Ovary (tissue), 3 donors: ENCODE data around the gene TSHZ2.

ENCODE experiments used
- EP300 ChIP-seq: sonication (generic); formaldehyde crosslinking; IDR thresholded peaks from one replicate; pipeline ENCODE4 v1.6.1; 2017; ENCODE audit warnings: antibody characterized with exemption
- POLR2A ChIP-seq: fragments of 450-650 bp; IDR thresholded peaks from one replicate; pipeline ENCODE4 v1.6.1; 2017; ENCODE audit warnings: antibody characterized with exemption, mild to moderate bottlenecking, moderate library complexity
- TF ChIP-seq, protein P1 (sequence below), 3 donors: fragments of 450-650 bp in 2 of 3; fragments of 200-600 bp in 1 of 3; IDR thresholded peaks; one replicate each; pipeline versions ENCODE4 v1.5.1 to v1.8.0; 2016 to 2022; ENCODE audit warnings: antibody characterized with exemption in 3 of 3, mild to moderate bottlenecking in 1 of 3
- donor health status: DM: no; HTN: no; CAD: no.

DNA sequence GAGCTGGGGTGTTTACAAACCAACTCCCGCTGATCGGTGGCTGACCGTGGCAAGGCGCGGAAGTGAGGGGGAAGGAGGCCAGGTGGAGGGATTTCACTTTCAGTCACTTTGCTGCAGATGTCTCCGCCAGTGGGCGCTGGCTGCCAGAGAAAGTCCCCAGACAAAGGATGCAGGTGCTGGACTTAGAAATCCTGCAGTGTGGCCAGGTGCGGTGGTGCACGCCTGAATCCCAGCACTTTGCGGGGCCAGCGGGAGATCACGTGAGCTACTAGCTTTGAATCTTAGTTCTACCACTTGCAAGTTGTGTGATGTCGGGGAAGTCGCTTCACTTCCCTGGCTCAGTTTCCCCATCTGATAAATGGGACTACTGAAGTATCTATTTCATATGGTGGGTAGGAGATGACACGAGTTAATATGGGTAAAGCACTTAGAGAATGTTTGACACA is 441.1 kb downstream of the TSHZ2 start:
- TF ChIP-seq, protein P1, sequence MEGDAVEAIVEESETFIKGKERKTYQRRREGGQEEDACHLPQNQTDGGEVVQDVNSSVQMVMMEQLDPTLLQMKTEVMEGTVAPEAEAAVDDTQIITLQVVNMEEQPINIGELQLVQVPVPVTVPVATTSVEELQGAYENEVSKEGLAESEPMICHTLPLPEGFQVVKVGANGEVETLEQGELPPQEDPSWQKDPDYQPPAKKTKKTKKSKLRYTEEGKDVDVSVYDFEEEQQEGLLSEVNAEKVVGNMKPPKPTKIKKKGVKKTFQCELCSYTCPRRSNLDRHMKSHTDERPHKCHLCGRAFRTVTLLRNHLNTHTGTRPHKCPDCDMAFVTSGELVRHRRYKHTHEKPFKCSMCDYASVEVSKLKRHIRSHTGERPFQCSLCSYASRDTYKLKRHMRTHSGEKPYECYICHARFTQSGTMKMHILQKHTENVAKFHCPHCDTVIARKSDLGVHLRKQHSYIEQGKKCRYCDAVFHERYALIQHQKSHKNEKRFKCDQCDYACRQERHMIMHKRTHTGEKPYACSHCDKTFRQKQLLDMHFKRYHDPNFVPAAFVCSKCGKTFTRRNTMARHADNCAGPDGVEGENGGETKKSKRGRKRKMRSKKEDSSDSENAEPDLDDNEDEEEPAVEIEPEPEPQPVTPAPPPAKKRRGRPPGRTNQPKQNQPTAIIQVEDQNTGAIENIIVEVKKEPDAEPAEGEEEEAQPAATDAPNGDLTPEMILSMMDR (IDR thresholded peaks at IDR 0.05): no peak
- no peak for TF ChIP-seq EP300
- TF ChIP-seq POLR2A: no peak
